Measurements from ENCODE around the gene CUBN. TPM values are rescaled to one million over a fixed set of nuclear protein-coding genes. Genes with fewer than 3 reads are reported as not detected.

Gene CUBN
- total RNA-seq, 1 donor from 2014 or later, result 2.5 TPM

GRCh38 chr10:17010363-17011145 is 119.1 kb downstream of the CUBN start:
- TF ChIP-seq CTCF (IDR thresholded peaks at IDR 0.05), result no peak
- Mint-ChIP-seq H3K27me3 (no peaks in the 10 kb centered on the region), H3K27ac (no peak overlapping the region), H3K9me3 (peaks cover 2% of the 10 kb centered on the region), H3K4me1 (no peaks in the 10 kb centered on the region), H3K4me3 (no peak overlapping the region), H3K36me3 (ENCODE audit: low read depth) (peaks cover 1% of the 10 kb centered on the region)
- ChIA-PET POLR2A (no interaction called here), CTCF (no interaction called here)
- no peak for ATAC-seq (ENCODE audit: low read depth)
- intact Hi-C loops (cut with micrococcal nuclease), result no loop called here
- no peak for DNase-seq

- DNase-seq (no peak), ATAC-seq (ENCODE audit: low read depth) (no peak)
- H3K9me3 Mint-ChIP-seq, result peaks cover 2% of the 10 kb centered on the region
- no peak for TF ChIP-seq CTCF (IDR thresholded peaks at IDR 0.05)
- H3K4me3 Mint-ChIP-seq, result no peak overlapping the region
- ChIA-PET POLR2A (no interaction called here), CTCF (no interaction called here)
- intact Hi-C loops (cut with micrococcal nuclease), result no loop called here
- H3K27me3 Mint-ChIP-seq, result peaks cover 6% of the 10 kb centered on the region
- H3K4me1 Mint-ChIP-seq, result no peaks in the 10 kb centered on the region
- no peak overlapping the region for H3K27ac Mint-ChIP-seq
- peaks cover 1% of the 10 kb centered on the region for H3K36me3 Mint-ChIP-seq (ENCODE audit: low read depth)
These were observed 120.4 kb downstream of the CUBN start for GRCh38 chr10:17009212-17009700.

GRCh38 chr10:17007418-17007770 is 122.2 kb downstream of the CUBN start:
- intact Hi-C loops (cut with micrococcal nuclease), result no loop called here
- H3K4me1 Mint-ChIP-seq, result no peaks in the 10 kb centered on the region
- H3K27me3 Mint-ChIP-seq, result peaks cover 7% of the 10 kb centered on the region
- TF ChIP-seq CTCF (IDR thresholded peaks at IDR 0.05), result no peak
- peaks cover 1% of the 10 kb centered on the region for H3K36me3 Mint-ChIP-seq (ENCODE audit: low read depth)
- H3K4me3 Mint-ChIP-seq, result no peak overlapping the region
- ATAC-seq (ENCODE audit: low read depth), result no peak
- no peak overlapping the region for H3K27ac Mint-ChIP-seq
- no peak for DNase-seq
- peaks cover 2% of the 10 kb centered on the region for H3K9me3 Mint-ChIP-seq
- ChIA-PET POLR2A (no interaction called here), CTCF (no interaction called here)

- no peak overlapping the region for H3K4me3 Mint-ChIP-seq
These were observed 122.8 kb downstream of the CUBN start for GRCh38 chr10:17006631-17007417.

More at GRCh38 chr10:17006631-17007417, 122.8 kb downstream of the CUBN start:
- CTCF ChIA-PET, result no interaction called here
- ATAC-seq (ENCODE audit: low read depth) (no peak), DNase-seq (no peak)
- H3K27me3 Mint-ChIP-seq, result peaks cover 7% of the 10 kb centered on the region
- TF ChIP-seq CTCF (IDR thresholded peaks at IDR 0.05), result no peak
- no peaks in the 10 kb centered on the region for H3K36me3 Mint-ChIP-seq (ENCODE audit: low read depth)
- H3K27ac Mint-ChIP-seq, result no peak overlapping the region
- H3K9me3 Mint-ChIP-seq, result no peaks in the 10 kb centered on the region
- H3K4me1 Mint-ChIP-seq, result no peaks in the 10 kb centered on the region
- POLR2A ChIA-PET, result no interaction called here
- intact Hi-C loops (cut with micrococcal nuclease), result no loop called here

All from activated B cell treated with CpG ODN at 0.5 μM for 24 hours (primary cell).